ENCODE results near the gene LPAR3.

Gene LPAR3

DNA sequence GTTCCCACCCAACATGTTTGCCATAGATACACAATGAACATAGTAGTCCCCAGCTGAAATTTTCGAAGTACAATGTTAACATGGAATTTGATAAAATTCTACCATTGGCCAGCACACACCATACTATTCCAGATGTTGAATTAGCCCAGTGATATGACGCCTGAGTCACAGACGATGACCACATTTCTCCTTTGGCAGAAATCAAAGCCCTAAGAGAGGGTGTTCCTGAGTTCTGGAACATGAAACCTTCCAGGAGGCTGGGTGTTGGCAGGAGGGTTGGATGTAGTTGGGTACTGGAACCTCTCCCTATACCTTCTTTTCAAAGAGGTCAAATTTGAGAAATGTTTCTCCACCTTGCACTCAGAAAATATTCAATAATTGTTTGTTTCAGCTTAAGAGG lies 37.8 kb downstream of the LPAR3 start:
- no peak overlapping the region for H4K8ac ChIP-seq (ENCODE audit: low read depth, low read length)
- no peaks in the 10 kb centered on the region for H3K9me3 ChIP-seq (ENCODE audit: insufficient read depth, low read depth, low read length)
- H3K4ac ChIP-seq (ENCODE audit: low read depth, low read length), result no peak overlapping the region
- no peaks in the 10 kb centered on the region for H3K36me3 ChIP-seq (ENCODE audit: control insufficient read depth in 1 of 2, insufficient read depth in 2 of 2, low read length in 2 of 2)
- H3K79me1 ChIP-seq (ENCODE audit: low read length), result peaks cover 2% of the 10 kb centered on the region
- H3K27me3 ChIP-seq (ENCODE audit: insufficient read depth, low read length), result no peaks in the 10 kb centered on the region
- H4K91ac ChIP-seq (ENCODE audit: low read depth, low read length), result no peak overlapping the region
- no peak overlapping the region for H3K4me2 ChIP-seq (ENCODE audit: low read length)
- no peak overlapping the region for H2AFZ ChIP-seq (ENCODE audit: insufficient read depth, low read length, poor library complexity)
- H3K9ac ChIP-seq (ENCODE audit: low read length), result no peak overlapping the region
- no peak overlapping the region for H3K23ac ChIP-seq (ENCODE audit: low read length)
- WGBS (ENCODE audit: extremely low coverage, insufficient coverage, insufficient read length), result no CpG with 5 or more reads among the region's 3 CpGs
- H2BK5ac ChIP-seq (ENCODE audit: low read depth, low read length, poor library complexity), result no peak overlapping the region
- no peak overlapping the region for H3K27ac ChIP-seq (ENCODE audit: low read depth, low read length)
- H3K18ac ChIP-seq (ENCODE audit: low read length), result no peak overlapping the region
- no peak overlapping the region for H3K4me3 ChIP-seq (ENCODE audit: low read depth, low read length)
- no peak overlapping the region for H2AK5ac ChIP-seq (ENCODE audit: low read length)
- no peak for DNase-seq
- no peak overlapping the region for H2BK12ac ChIP-seq (ENCODE audit: low read length)
- H3K4me1 ChIP-seq (ENCODE audit: control insufficient read depth in 1 of 2, insufficient read depth in 2 of 2, low read length in 2 of 2), result peaks cover 5 to 9% of the 10 kb centered on the region in 2 experiments
- H2BK120ac ChIP-seq (ENCODE audit: insufficient read depth, low read length, poor library complexity), result no peak overlapping the region
- no peak overlapping the region for H4K12ac ChIP-seq (ENCODE audit: low read depth, low read length)
- H3K79me2 ChIP-seq (ENCODE audit: control insufficient read depth, insufficient read depth, low read length, poor library complexity), result no peaks in the 10 kb centered on the region
- no peak overlapping the region for H3K14ac ChIP-seq (ENCODE audit: low read length)

DNA sequence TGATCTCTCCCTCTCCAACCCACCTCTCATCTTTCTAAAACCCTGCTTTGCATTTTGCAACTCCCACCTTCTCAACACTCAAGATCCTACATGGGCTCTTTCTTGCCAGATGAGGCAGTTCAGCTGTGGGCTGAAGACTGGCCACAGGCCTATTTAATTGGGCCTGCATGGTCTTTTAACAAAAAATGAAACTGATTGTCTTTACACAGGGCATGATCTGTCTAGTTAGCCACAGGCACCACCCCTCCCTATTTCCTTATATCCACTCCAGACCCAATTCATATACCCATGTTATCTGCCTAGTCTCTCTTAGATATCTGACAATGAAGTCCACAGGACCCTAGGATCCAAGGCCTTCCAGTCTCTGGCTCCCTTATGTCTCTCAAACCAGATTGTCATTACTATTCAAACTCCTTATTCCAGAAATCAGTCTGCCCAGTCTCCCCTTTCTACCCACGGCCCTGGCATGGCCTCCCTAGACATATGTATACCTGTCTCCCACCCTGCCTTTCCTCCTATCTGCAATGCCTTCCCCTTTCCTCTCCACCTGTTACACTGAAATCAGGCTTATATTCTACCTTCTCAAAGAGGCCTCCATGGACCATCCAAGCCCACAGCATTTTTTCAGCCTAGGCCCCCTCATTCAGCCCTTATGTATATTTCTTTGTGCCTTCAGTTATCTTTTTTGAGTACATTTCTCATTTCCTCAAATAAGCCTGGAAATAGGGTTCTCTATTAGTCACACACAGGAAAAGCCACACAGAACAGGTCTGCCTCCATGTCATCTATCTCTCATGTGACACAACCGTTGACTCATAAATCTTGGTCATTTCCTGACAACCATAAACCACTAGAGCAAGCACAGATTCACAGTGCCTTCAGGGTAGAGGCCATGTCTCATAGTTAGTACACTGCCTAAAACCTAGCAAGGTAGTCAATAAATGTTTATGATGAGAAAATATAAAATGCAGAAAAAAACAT lies 39.0 kb downstream of the LPAR3 start:
- Histone ChIP-seq H4K12ac (ENCODE audit: low read depth, low read length) (no peak overlapping the region), H4K8ac (ENCODE audit: low read depth, low read length) (no peak overlapping the region), H3K79me2 (ENCODE audit: control insufficient read depth, insufficient read depth, low read length, poor library complexity) (no peaks in the 10 kb centered on the region), H3K36me3 (ENCODE audit: control insufficient read depth in 1 of 2, insufficient read depth in 2 of 2, low read length in 2 of 2) (no peaks in the 10 kb centered on the region), H3K27me3 (ENCODE audit: insufficient read depth, low read length) (no peaks in the 10 kb centered on the region), H3K4ac (ENCODE audit: low read depth, low read length) (no peak overlapping the region), H3K18ac (ENCODE audit: low read length) (no peak overlapping the region), H3K9ac (ENCODE audit: low read length) (no peak overlapping the region), H2BK5ac (ENCODE audit: low read depth, low read length, poor library complexity) (no peak overlapping the region), H3K14ac (ENCODE audit: low read length) (no peak overlapping the region), H2BK12ac (ENCODE audit: low read length) (peak overlapping the region; percentile 61), H3K4me2 (ENCODE audit: low read length) (no peak overlapping the region), H3K79me1 (ENCODE audit: low read length) (peaks cover 2% of the 10 kb centered on the region), H3K9me3 (ENCODE audit: insufficient read depth, low read depth, low read length) (no peaks in the 10 kb centered on the region), H2BK120ac (ENCODE audit: insufficient read depth, low read length, poor library complexity) (no peak overlapping the region), H2AK5ac (ENCODE audit: low read length) (no peak overlapping the region), H2AFZ (ENCODE audit: insufficient read depth, low read length, poor library complexity) (no peak overlapping the region), H3K4me3 (ENCODE audit: low read depth, low read length) (no peak overlapping the region), H4K91ac (ENCODE audit: low read depth, low read length) (peak overlapping the region; percentile 10), H3K27ac (ENCODE audit: low read depth, low read length) (no peak overlapping the region), H3K4me1 (ENCODE audit: control insufficient read depth in 1 of 2, insufficient read depth in 2 of 2, low read length in 2 of 2) (peaks cover 5 to 9% of the 10 kb centered on the region in 2 experiments), H3K23ac (ENCODE audit: low read length) (no peak overlapping the region)
- peak; percentile 71 to 85 for DNase-seq
- no CpG with 5 or more reads among the region's 2 CpGs for WGBS (ENCODE audit: extremely low coverage, insufficient coverage, insufficient read length)

DNA sequence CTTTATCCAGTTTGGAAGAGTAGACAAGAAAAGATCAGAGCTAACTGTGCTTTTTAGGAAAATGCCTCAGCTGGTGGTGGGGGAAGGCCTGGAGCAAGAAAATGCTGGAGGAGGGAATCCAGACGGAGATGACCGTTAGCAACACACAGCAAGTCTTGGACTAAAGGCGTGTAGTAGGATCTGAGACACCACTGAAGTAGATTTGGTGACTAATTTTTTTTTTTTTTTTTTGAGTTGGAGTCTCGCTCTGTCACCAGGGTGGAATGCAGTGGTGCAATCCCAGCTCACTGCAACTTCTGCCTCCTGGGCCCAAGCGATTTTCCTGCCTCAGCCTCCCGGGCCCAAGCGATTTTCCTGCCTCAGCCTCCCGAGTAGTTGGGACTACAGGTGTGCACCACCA lies 41.2 kb downstream of the LPAR3 start:
- no peak overlapping the region for H2BK120ac ChIP-seq (ENCODE audit: insufficient read depth, low read length, poor library complexity)
- no peaks in the 10 kb centered on the region for H3K27me3 ChIP-seq (ENCODE audit: insufficient read depth, low read length)
- no peak overlapping the region for H2BK12ac ChIP-seq (ENCODE audit: low read length)
- no peak overlapping the region for H3K14ac ChIP-seq (ENCODE audit: low read length)
- WGBS (ENCODE audit: extremely low coverage, insufficient coverage, insufficient read length), result no CpG with 5 or more reads among the region's 8 CpGs
- no peak overlapping the region for H4K12ac ChIP-seq (ENCODE audit: low read depth, low read length)
- H4K8ac ChIP-seq (ENCODE audit: low read depth, low read length), result no peak overlapping the region
- no peak overlapping the region for H3K18ac ChIP-seq (ENCODE audit: low read length)
- no peaks in the 10 kb centered on the region for H3K79me2 ChIP-seq (ENCODE audit: control insufficient read depth, insufficient read depth, low read length, poor library complexity)
- no peak overlapping the region for H2AK5ac ChIP-seq (ENCODE audit: low read length)
- H3K4me2 ChIP-seq (ENCODE audit: low read length), result no peak overlapping the region
- H3K9ac ChIP-seq (ENCODE audit: low read length), result no peak overlapping the region
- H3K4me3 ChIP-seq (ENCODE audit: low read depth, low read length), result no peak overlapping the region
- H3K36me3 ChIP-seq (ENCODE audit: control insufficient read depth in 1 of 2, insufficient read depth in 2 of 2, low read length in 2 of 2), result no peaks in the 10 kb centered on the region
- H3K79me1 ChIP-seq (ENCODE audit: low read length), result peaks cover 2% of the 10 kb centered on the region
- no peak overlapping the region for H3K27ac ChIP-seq (ENCODE audit: low read depth, low read length)
- no peak overlapping the region for H4K91ac ChIP-seq (ENCODE audit: low read depth, low read length)
- H3K4me1 ChIP-seq (ENCODE audit: control insufficient read depth in 1 of 2, insufficient read depth in 2 of 2, low read length in 2 of 2), result peaks cover 5 to 9% of the 10 kb centered on the region in 2 experiments
- H2BK5ac ChIP-seq (ENCODE audit: low read depth, low read length, poor library complexity), result no peak overlapping the region
- H3K4ac ChIP-seq (ENCODE audit: low read depth, low read length), result no peak overlapping the region
- no peaks in the 10 kb centered on the region for H3K9me3 ChIP-seq (ENCODE audit: insufficient read depth, low read depth, low read length)
- no peak overlapping the region for H2AFZ ChIP-seq (ENCODE audit: insufficient read depth, low read length, poor library complexity)
- peak; percentile 83 to 88 for DNase-seq
- no peak overlapping the region for H3K23ac ChIP-seq (ENCODE audit: low read length)

DNA sequence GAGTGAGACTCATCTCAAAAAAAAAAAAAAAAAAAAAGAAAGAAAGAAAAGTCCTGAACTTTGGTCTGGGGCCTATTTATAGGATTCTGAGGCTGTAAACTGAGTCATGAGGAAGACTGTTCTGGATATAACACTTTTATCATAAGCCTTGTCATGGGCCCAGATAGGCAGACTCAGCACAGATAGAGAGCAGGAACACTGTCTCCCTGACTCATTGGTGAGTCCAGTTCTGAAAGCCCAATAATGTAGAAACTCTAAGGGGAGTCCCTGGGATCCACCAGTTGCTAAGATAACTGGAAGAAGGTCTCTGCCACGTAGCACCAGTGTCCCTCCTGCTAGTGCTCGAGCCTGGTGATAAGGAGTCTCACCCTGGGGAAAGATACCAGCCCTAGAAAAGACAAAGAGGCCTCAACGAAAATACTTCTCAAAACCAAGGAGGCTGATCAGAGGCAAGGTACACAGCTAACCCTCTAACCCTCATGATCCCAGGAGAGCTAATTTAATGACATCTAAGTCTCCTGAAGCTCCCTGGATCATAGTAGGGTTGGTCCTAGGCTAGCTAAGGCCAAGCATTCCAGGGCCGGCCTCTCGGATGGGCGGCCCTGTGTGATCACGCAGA lies 43.5 kb downstream of the LPAR3 start:
- Histone ChIP-seq H3K79me2 (ENCODE audit: control insufficient read depth, insufficient read depth, low read length, poor library complexity) (no peaks in the 10 kb centered on the region), H3K27ac (ENCODE audit: low read depth, low read length) (no peak overlapping the region), H3K27me3 (ENCODE audit: insufficient read depth, low read length) (no peaks in the 10 kb centered on the region), H4K8ac (ENCODE audit: low read depth, low read length) (no peak overlapping the region), H4K91ac (ENCODE audit: low read depth, low read length) (no peak overlapping the region), H3K79me1 (ENCODE audit: low read length) (peaks cover 2% of the 10 kb centered on the region), H3K14ac (ENCODE audit: low read length) (no peak overlapping the region), H3K36me3 (ENCODE audit: control insufficient read depth in 1 of 2, insufficient read depth in 2 of 2, low read length in 2 of 2) (no peaks in the 10 kb centered on the region), H4K12ac (ENCODE audit: low read depth, low read length) (no peak overlapping the region), H3K4ac (ENCODE audit: low read depth, low read length) (no peak overlapping the region), H3K4me1 (ENCODE audit: control insufficient read depth in 1 of 2, insufficient read depth in 2 of 2, low read length in 2 of 2) (peaks cover 3 to 6% of the 10 kb centered on the region in 2 experiments), H3K4me2 (ENCODE audit: low read length) (no peak overlapping the region), H3K4me3 (ENCODE audit: low read depth, low read length) (no peak overlapping the region), H3K9ac (ENCODE audit: low read length) (no peak overlapping the region), H2AK5ac (ENCODE audit: low read length) (no peak overlapping the region), H2BK12ac (ENCODE audit: low read length) (no peak overlapping the region), H2AFZ (ENCODE audit: insufficient read depth, low read length, poor library complexity) (no peak overlapping the region), H3K23ac (ENCODE audit: low read length) (no peak overlapping the region), H2BK5ac (ENCODE audit: low read depth, low read length, poor library complexity) (no peak overlapping the region), H3K9me3 (ENCODE audit: insufficient read depth, low read depth, low read length) (no peaks in the 10 kb centered on the region), H3K18ac (ENCODE audit: low read length) (no peak overlapping the region), H2BK120ac (ENCODE audit: insufficient read depth, low read length, poor library complexity) (no peak overlapping the region)
- WGBS (ENCODE audit: extremely low coverage, insufficient coverage, insufficient read length), result no CpG with 5 or more reads among the region's 7 CpGs
- DNase-seq, result no peak
